Kidney epithelial cell (primary cell): ENCODE measurements around the gene KCNAB1. TPM values are rescaled to one million over a fixed set of nuclear protein-coding genes. Genes with fewer than 3 reads are reported as not detected.

ENCODE experiments used
- DNase-seq: peaks from one replicate; pipeline ENCODE4 v3.0.0-alpha.2; 2010; ENCODE audit warnings: low read depth
- H3K27me3 ChIP-seq: 2 replicates; pipeline ENCODE4 v1.6.0; 2011; ENCODE audit warnings: low read length; ENCODE audit not compliant: control insufficient read depth, insufficient read depth
- H3K36me3 ChIP-seq: 2 replicates; pipeline ENCODE4 v1.5.1; 2011; ENCODE audit warnings: low read length; ENCODE audit not compliant: control insufficient read depth, insufficient read depth
- H3K4me3 ChIP-seq: 2 replicates; pipeline ENCODE4 v1.5.1; 2011; ENCODE audit warnings: low read depth, mild to moderate bottlenecking, control low read depth, low read length
- CTCF ChIP-seq: IDR thresholded peaks from 2 replicates; pipeline ENCODE4 v1.5.1; 2011; ENCODE audit warnings: mild to moderate bottlenecking, moderate library complexity, low read length, control low read depth, inconsistent platforms; ENCODE audit not compliant: insufficient read depth, poor library complexity, severe bottlenecking
- total RNA-seq: library from RNA; depleted of rRNA; stranded (reverse); fragments of >200 nt; gene quantifications from 2 replicates; pipeline ENCODE4 v1.2.3, GENCODE V29; 2015

The KCNAB1 gene
- total RNA-seq, 1 donor from 2014 or later: not detected

- no peak for DNase-seq
- no peak for TF ChIP-seq CTCF
- no peaks in the 10 kb centered on the region for H3K27me3 ChIP-seq
Measured at GRCh38 chr3:156207802-156208685, 87.7 kb downstream of the KCNAB1 start.

GRCh38 chr3:156209631-156210335, 89.4 kb downstream of the KCNAB1 start:
- Histone ChIP-seq H3K36me3 (no peaks in the 10 kb centered on the region), H3K4me3 (no peak overlapping the region), H3K27me3 (no peaks in the 10 kb centered on the region)
- DNase-seq: no peak
- no peak for TF ChIP-seq CTCF

More at GRCh38 chr3:156207802-156208685, 87.7 kb downstream of the KCNAB1 start:
- Histone ChIP-seq H3K4me3 (no peak overlapping the region), H3K36me3 (no peaks in the 10 kb centered on the region)

- no peak for DNase-seq
- Histone ChIP-seq H3K36me3 (no peaks in the 10 kb centered on the region), H3K4me3 (no peak overlapping the region), H3K27me3 (no peaks in the 10 kb centered on the region)
- TF ChIP-seq CTCF: no peak
Measured at GRCh38 chr3:156211583-156211982, 91.2 kb downstream of the KCNAB1 start.

DNA sequence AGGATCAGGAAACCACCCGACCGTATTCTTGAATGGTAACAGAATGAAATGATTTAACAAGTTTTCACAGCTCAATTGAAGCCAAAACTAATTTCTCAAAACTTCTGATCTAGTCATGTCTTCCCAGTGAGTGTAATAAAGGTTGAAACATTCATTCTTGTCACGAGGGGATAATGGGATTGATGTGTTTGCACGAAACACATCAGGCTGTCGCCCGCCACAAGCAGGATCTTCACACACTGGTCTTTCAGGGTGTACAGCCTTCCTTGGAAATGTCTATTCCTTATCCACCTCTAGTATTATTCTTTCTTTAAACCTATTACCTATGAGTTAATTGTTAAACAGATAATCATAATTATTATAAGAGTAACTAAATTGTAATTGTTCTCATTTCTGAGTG, 94.3 kb downstream of the KCNAB1 start:
- Histone ChIP-seq H3K36me3 (no peaks in the 10 kb centered on the region), H3K4me3 (no peak overlapping the region), H3K27me3 (no peaks in the 10 kb centered on the region)
- no peak for TF ChIP-seq CTCF
- no peak for DNase-seq

- no peak for TF ChIP-seq CTCF
- Histone ChIP-seq H3K4me3 (no peak overlapping the region), H3K27me3 (no peaks in the 10 kb centered on the region), H3K36me3 (no peaks in the 10 kb centered on the region)
- DNase-seq: no peak
Measured at GRCh38 chr3:156215751-156216150, 95.4 kb downstream of the KCNAB1 start.
